ENCODE measurements around the gene POLR1E. TPM values are rescaled to one million over a fixed set of nuclear protein-coding genes. Genes with fewer than 3 reads are reported as not detected.
A peak's percentile ranks its signal among the peaks of the same experiment; 100 is the strongest.

POLR1E gene
- total and polyA plus RNA-seq, 10 of the 15 experiments (the other 5 are each of a cell fraction or from before 2014, with no cell fraction given) = 13.7 to 71.3 (median 50.4) TPM

DNA sequence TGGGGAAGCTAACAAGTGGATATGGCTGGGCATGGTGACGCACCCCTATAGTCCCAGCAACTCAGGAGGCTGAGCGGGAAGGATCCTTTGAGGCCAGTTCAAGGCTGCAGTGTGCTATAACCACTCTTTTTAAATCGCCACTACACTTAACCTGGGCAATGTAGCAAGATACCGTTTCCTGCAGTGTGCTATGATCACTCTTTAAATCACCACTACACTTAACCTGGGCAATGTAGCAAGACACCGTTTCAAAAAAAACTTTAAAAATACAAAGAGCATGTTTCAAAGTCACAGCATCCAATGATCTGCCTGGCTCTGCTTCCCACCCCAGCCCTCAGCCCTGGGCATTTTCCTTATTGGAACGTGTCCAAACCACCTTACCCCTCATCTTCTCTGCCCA lies 48.7 kb upstream of the POLR1E start:
- ChIA-PET POLR2A (no interaction called here), RAD21 (ENCODE audit: unreplicated experiment) (no interaction called here), CTCF (interaction anchor here (0.7 kb wide), 1 partner anchor 15 kb away, joined by 3 read pairs; no protein-coding TSS in a partner anchor), SMC1A (ENCODE audit: uncharacterized antibody, unreplicated experiment) (no interaction called here)
- Histone ChIP-seq H2AFZ (ENCODE audit: control insufficient read depth, low read depth, low read length) (no peak overlapping the region), H3K27ac (ENCODE audit: control insufficient read depth, insufficient read depth) (no peak overlapping the region), H3K27me3 (replicated peaks in 1 of 2; ENCODE audit: control insufficient read depth in 2 of 2, insufficient read depth in 2 of 2, low read length in 1 of 2) (no peaks in the 10 kb centered on the region), H3K4me1 (ENCODE audit: control insufficient read depth, insufficient read depth, low read length) (no peaks in the 10 kb centered on the region), H3K36me3 (ENCODE audit: control insufficient read depth in 2 of 2, insufficient read depth in 2 of 2, low read length in 1 of 2) (peaks cover 29 to 37% of the 10 kb centered on the region in 2 experiments), H3K4me2 (ENCODE audit: control insufficient read depth, insufficient read depth) (no peak overlapping the region), H3K9ac (ENCODE audit: control insufficient read depth, insufficient read depth, low read length) (no peak overlapping the region), H3K4me3 (no peak overlapping the region), H4K20me1 (ENCODE audit: control insufficient read depth, insufficient read depth) (no peaks in the 10 kb centered on the region), H3K79me2 (ENCODE audit: control insufficient read depth, insufficient read depth, low read length) (no peaks in the 10 kb centered on the region; the same call in none of the 2 replicates), H3K9me3 (replicated peaks; ENCODE audit: control insufficient read depth, insufficient read depth, low read length) (no peaks in the 10 kb centered on the region)
- FAIRE-seq (no peak), DNase-seq (ENCODE audit: low read depth, low spot score) (no peak), ATAC-seq (no peak)
- WGBS (ENCODE audit: insufficient coverage, insufficient replicate concordance, low lambda C conversion rate, missing lambda C conversion rate) = 97% methylated on average over 6 of the region's 6 CpGs
- TF ChIP-seq SMAD5 (IDR thresholded peaks at IDR 0.05; ENCODE audit: low read depth) (no peak), CBX5 (IDR thresholded peaks at IDR 0.05; ENCODE audit: low read depth) (no peak), SRF (IDR thresholded peaks at IDR 0.05; ENCODE audit: low read depth in 2 of 2, low read length in 2 of 2) (no peak), POLR2A (IDR thresholded peaks at IDR 0.05; ENCODE audit: low read depth, low read length) (0 out of 2 replicates have a peak, but pooled peaks have one; percentile 5)
- no TSS peak for BruUV-seq (replicated peaks)
- in situ Hi-C loops (cut with MboI) (no loop called here), intact Hi-C loops (cut with micrococcal nuclease; ENCODE audit: unreplicated experiment) (no loop called here)

DNA sequence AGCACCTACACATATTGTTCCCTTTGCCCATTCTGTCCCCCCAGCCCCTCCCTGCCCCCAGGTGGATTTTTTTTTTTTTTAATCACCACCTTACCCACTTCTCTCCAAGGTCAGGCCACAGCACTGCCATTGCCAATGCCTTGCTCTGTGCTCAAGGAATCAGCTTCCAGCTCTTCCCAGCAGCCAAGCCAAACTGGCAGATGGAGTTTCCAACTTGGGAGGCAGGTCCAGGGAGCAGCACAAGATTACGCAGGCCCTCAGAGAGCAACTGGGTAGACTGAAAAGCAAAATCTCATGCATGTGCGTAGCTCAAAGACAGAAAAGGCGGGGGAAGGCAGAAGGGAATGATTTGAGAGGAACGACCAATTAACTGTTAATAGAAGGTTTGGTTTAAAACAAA lies 48.1 kb upstream of the POLR1E start:
- Histone ChIP-seq H3K27me3 (replicated peaks in 1 of 2; ENCODE audit: control insufficient read depth in 2 of 2, insufficient read depth in 2 of 2, low read length in 1 of 2) (no peaks in the 10 kb centered on the region), H3K79me2 (ENCODE audit: control insufficient read depth, insufficient read depth, low read length) (no peaks in the 10 kb centered on the region; the same call in none of the 2 replicates), H2AFZ (ENCODE audit: control insufficient read depth, low read depth, low read length) (no peak overlapping the region), H3K4me3 (no peak overlapping the region), H3K36me3 (ENCODE audit: control insufficient read depth in 2 of 2, insufficient read depth in 2 of 2, low read length in 1 of 2) (peaks cover 30 to 41% of the 10 kb centered on the region in 2 experiments), H3K27ac (ENCODE audit: control insufficient read depth, insufficient read depth) (no peak overlapping the region), H3K4me1 (ENCODE audit: control insufficient read depth, insufficient read depth, low read length) (no peaks in the 10 kb centered on the region), H3K9me3 (replicated peaks; ENCODE audit: control insufficient read depth, insufficient read depth, low read length) (no peaks in the 10 kb centered on the region), H3K4me2 (ENCODE audit: control insufficient read depth, insufficient read depth) (no peak overlapping the region), H3K9ac (ENCODE audit: control insufficient read depth, insufficient read depth, low read length) (no peak overlapping the region), H4K20me1 (ENCODE audit: control insufficient read depth, insufficient read depth) (no peaks in the 10 kb centered on the region)
- no peak for DNase-seq (ENCODE audit: low read depth, low spot score)
- WGBS (ENCODE audit: insufficient coverage, insufficient replicate concordance, low lambda C conversion rate, missing lambda C conversion rate) = 97% methylated on average over 4 of the region's 4 CpGs
- ChIA-PET POLR2A (no interaction called here), SMC1A (ENCODE audit: uncharacterized antibody, unreplicated experiment) (no interaction called here), CTCF (interaction anchor here (0.7 kb wide), 1 partner anchor 14 kb away, joined by 3 read pairs; no protein-coding TSS in a partner anchor), RAD21 (ENCODE audit: unreplicated experiment) (no interaction called here)
- FAIRE-seq = no peak
- intact Hi-C loops (cut with micrococcal nuclease; ENCODE audit: unreplicated experiment) = no loop called here
- in situ Hi-C loops (cut with MboI) = no loop called here
- ATAC-seq = no peak
- BruUV-seq (replicated peaks) = no TSS peak
- no peak for TF ChIP-seq LARP7 (IDR thresholded peaks at IDR 0.05)
- no peak for TF ChIP-seq BCL11A (IDR thresholded peaks at IDR 0.05; ENCODE audit: low read depth, low read length)
- TF ChIP-seq FOXM1 (IDR thresholded peaks at IDR 0.05; ENCODE audit: low read depth, low read length) = no peak
- TF ChIP-seq KAT2A (conservative IDR thresholded peaks at IDR 0.05; ENCODE audit: control insufficient read depth, low read depth, low read length) = no peak
- TF ChIP-seq MEF2B (IDR thresholded peaks at IDR 0.05; ENCODE audit: partially characterized antibody, poor library complexity, severe bottlenecking) = no peak
- TF ChIP-seq, protein P1, sequence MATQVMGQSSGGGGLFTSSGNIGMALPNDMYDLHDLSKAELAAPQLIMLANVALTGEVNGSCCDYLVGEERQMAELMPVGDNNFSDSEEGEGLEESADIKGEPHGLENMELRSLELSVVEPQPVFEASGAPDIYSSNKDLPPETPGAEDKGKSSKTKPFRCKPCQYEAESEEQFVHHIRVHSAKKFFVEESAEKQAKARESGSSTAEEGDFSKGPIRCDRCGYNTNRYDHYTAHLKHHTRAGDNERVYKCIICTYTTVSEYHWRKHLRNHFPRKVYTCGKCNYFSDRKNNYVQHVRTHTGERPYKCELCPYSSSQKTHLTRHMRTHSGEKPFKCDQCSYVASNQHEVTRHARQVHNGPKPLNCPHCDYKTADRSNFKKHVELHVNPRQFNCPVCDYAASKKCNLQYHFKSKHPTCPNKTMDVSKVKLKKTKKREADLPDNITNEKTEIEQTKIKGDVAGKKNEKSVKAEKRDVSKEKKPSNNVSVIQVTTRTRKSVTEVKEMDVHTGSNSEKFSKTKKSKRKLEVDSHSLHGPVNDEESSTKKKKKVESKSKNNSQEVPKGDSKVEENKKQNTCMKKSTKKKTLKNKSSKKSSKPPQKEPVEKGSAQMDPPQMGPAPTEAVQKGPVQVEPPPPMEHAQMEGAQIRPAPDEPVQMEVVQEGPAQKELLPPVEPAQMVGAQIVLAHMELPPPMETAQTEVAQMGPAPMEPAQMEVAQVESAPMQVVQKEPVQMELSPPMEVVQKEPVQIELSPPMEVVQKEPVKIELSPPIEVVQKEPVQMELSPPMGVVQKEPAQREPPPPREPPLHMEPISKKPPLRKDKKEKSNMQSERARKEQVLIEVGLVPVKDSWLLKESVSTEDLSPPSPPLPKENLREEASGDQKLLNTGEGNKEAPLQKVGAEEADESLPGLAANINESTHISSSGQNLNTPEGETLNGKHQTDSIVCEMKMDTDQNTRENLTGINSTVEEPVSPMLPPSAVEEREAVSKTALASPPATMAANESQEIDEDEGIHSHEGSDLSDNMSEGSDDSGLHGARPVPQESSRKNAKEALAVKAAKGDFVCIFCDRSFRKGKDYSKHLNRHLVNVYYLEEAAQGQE (IDR thresholded peaks at IDR 0.05; ENCODE audit: low read depth, low read length) = no peak
- TF ChIP-seq POLR2AphosphoS5 (IDR thresholded peaks at IDR 0.05; ENCODE audit: low read length) = no peak
- TF ChIP-seq CHD4 (IDR thresholded peaks at IDR 0.05) = no peak
- no peak for TF ChIP-seq HDAC6 (IDR thresholded peaks at IDR 0.05; ENCODE audit: unreplicated experiment)

Data from GM12878 (cell line).